K562 (cell line): ENCODE measurements around the gene FREM1. TPM values are rescaled to one million over a fixed set of nuclear protein-coding genes. Genes with fewer than 3 reads are reported as not detected.

ENCODE experiments used
- ATAC-seq: fragments of 200-7000 bp; cut with Tn5 transposase; 3 replicates; pipeline ENCODE4 v1.9.1; 2020; ENCODE audit warnings: moderate library complexity
- BruUV-seq: library from RNA; stranded (reverse); fragments of 400-500 nt; replicated peaks from 2 replicates; lab custom pipeline; 2021; lab: Mats Ljungman, UMichigan
- CTCF ChIA-PET: fragments of 300-600 bp; formaldehyde crosslinking; extraction: SDS; loops from one replicate; lab custom pipeline; 2021; ENCODE audit warnings: low intra/inter-chr PET ratio; lab: Yijun Ruan, JAX
- POLR2A ChIA-PET: fragments of 300-600, 350-650 bp; sonication (Branson Sonifier 250); formaldehyde crosslinking; extraction: SDS; loops from one replicate; lab custom pipeline; 2021; ENCODE audit warnings: antibody characterized with exemption, inconsistent platforms; lab: Yijun Ruan, JAX
- DNase-seq, 4 experiments: peaks; one replicate each; pipeline versions ENCODE4 v3.0.0 to v3.0.0-alpha.2; 2011 to 2018; ENCODE audit warnings: low spot score in 3 of 4, mixed read lengths in 3 of 4; ENCODE audit errors: extremely low read depth in 1 of 4
- FAIRE-seq: peaks from 2 replicates; lab custom pipeline; 2011; peaks lifted over from hg19 to GRCh38; lab: Jason Lieb, UNC
- H2AFZ ChIP-seq: 2 replicates; pipeline ENCODE4 v1.6.0; 2011; ENCODE audit warnings: low read depth, low read length, control low read depth, inconsistent platforms
- H3K27ac ChIP-seq: fragments of 200-600 bp; 3 replicates; pipeline ENCODE4 v1.8.0; 2011; ENCODE audit warnings: low read depth, mild to moderate bottlenecking, control low read depth, inconsistent platforms, low read length, moderate library complexity, mixed read lengths; ENCODE audit errors: extremely low read depth
- H3K27me3 ChIP-seq, 2 experiments: fragments of 300-600 bp in 1 of 2; 2 replicates in 1 of 2; 3 replicates in 1 of 2; pipeline versions ENCODE4 v1.6.0 to v1.8.0; 2011; ENCODE audit warnings: inconsistent platforms in 2 of 2, low read length in 2 of 2, mild to moderate bottlenecking in 1 of 2, mixed read lengths in 1 of 2, moderate library complexity in 1 of 2; ENCODE audit not compliant: control insufficient read depth in 2 of 2, insufficient read depth in 2 of 2
- H3K36me3 ChIP-seq: fragments of 300-600 bp; 3 replicates; pipeline ENCODE4 v1.8.0; 2011; ENCODE audit warnings: mild to moderate bottlenecking, low read length, inconsistent platforms; ENCODE audit not compliant: control insufficient read depth, insufficient read depth
- H3K4me1 ChIP-seq, 2 experiments: fragments of 200-600 bp in 1 of 2; replicated peaks in 1 of 2; 2 replicates in 1 of 2; 3 replicates in 1 of 2; pipeline versions ENCODE4 v1.5.1 to v1.8.0; 2011; ENCODE audit warnings: inconsistent platforms in 2 of 2, low read length in 2 of 2, mild to moderate bottlenecking in 1 of 2, mixed read lengths in 1 of 2, moderate library complexity in 1 of 2; ENCODE audit not compliant: control insufficient read depth in 2 of 2, insufficient read depth in 2 of 2
- H3K4me2 ChIP-seq: 2 replicates; pipeline ENCODE4 v1.6.1; 2011; ENCODE audit warnings: low read length, control low read depth, inconsistent platforms, mixed read lengths; ENCODE audit not compliant: insufficient read depth
- H3K4me3 ChIP-seq: fragments of 200-600 bp; sonication (generic), shearing (Covaris generic); 2 replicates; pipeline ENCODE4 v1.5.1; 2016; ENCODE audit warnings: control low read depth, inconsistent platforms
- H3K79me2 ChIP-seq: fragments of 200-600 bp; 3 replicates; pipeline ENCODE4 v1.8.0; 2011; ENCODE audit warnings: low read length, inconsistent platforms; ENCODE audit not compliant: control insufficient read depth, insufficient read depth
- H3K9ac ChIP-seq, 2 experiments: 2 replicates each; pipeline versions ENCODE4 v1.6.0 to v1.6.1; 2011; ENCODE audit warnings: low read depth in 2 of 2, low read length in 2 of 2, control low read depth in 1 of 2, inconsistent platforms in 1 of 2, mild to moderate bottlenecking in 1 of 2, mixed read lengths in 1 of 2; ENCODE audit not compliant: insufficient read depth in 1 of 2
- H3K9me1 ChIP-seq: one replicate; pipeline ENCODE4 v1.6.0; 2011; ENCODE audit warnings: inconsistent platforms, mild to moderate bottlenecking, low read length, moderate library complexity; ENCODE audit not compliant: control insufficient read depth, insufficient read depth
- H3K9me3 ChIP-seq: replicated peaks from 2 replicates; pipeline ENCODE4 v1.5.1; 2011; ENCODE audit warnings: low read depth, low read length, inconsistent platforms; ENCODE audit not compliant: control insufficient read depth, insufficient read depth
- H4K20me1 ChIP-seq: replicated peaks from 2 replicates; pipeline ENCODE4 v1.6.1; 2011; ENCODE audit warnings: low read length, inconsistent platforms, mixed read lengths; ENCODE audit not compliant: control insufficient read depth, insufficient read depth
- BDP1 ChIP-seq: IDR thresholded peaks from 3 replicates; pipeline ENCODE4 v1.6.1; 2011; ENCODE audit not compliant: insufficient read length, insufficient read depth
- HDAC2 ChIP-seq: fragments of 450-650 bp; IDR thresholded peaks from 2 replicates; pipeline ENCODE4 v1.6.1; 2016; ENCODE audit warnings: mild to moderate bottlenecking
- HMBOX1 ChIP-seq: sonication (generic); IDR thresholded peaks from 2 replicates; pipeline ENCODE4 v1.6.1; 2016
- ILK ChIP-seq: fragments of 450-650 bp; IDR thresholded peaks from 2 replicates; pipeline ENCODE4 v1.6.1; 2016; ENCODE audit warnings: missing genetic modification characterization, low read depth, mild to moderate bottlenecking, missing compliant biosample characterization, moderate library complexity, borderline replicate concordance
- NFIC ChIP-seq: fragments of 450-650 bp; IDR thresholded peaks from 2 replicates; pipeline ENCODE4 v1.6.1; 2017; ENCODE audit warnings: mild to moderate bottlenecking, inconsistent platforms
- PURB ChIP-seq: sonication (generic); formaldehyde crosslinking; IDR thresholded peaks from 2 replicates; pipeline ENCODE4 v1.9.0; 2021; ENCODE audit warnings: low read depth, mild to moderate bottlenecking, missing genetic modification reagents
- RAD51 ChIP-seq: fragments of 450-650 bp; IDR thresholded peaks from 2 replicates; pipeline ENCODE4 v1.7.1; 2016; ENCODE audit warnings: low read depth, mild to moderate bottlenecking, borderline replicate concordance
- SLC30A9 ChIP-seq: fragments of 250-450 bp; sonication (Bioruptor Pico); IDR thresholded peaks from 2 replicates; pipeline ENCODE4 v1.8.0; 2022; ENCODE audit warnings: mild to moderate bottlenecking, moderate library complexity
- TAF9B ChIP-seq: fragments of 450-650 bp; IDR thresholded peaks from 2 replicates; pipeline ENCODE4 v1.6.1; 2018; ENCODE audit warnings: mild to moderate bottlenecking; ENCODE audit not compliant: partially characterized antibody
- THRB ChIP-seq: fragments of 450-650 bp; formaldehyde crosslinking; conservative IDR thresholded peaks from 2 replicates; pipeline ENCODE4 v1.4.0; 2022; ENCODE audit warnings: mild to moderate bottlenecking, missing genetic modification characterization
- TSC22D4 ChIP-seq: fragments of 450-650 bp; IDR thresholded peaks from 2 replicates; pipeline ENCODE4 v1.6.1; 2016; ENCODE audit warnings: missing genetic modification characterization, missing biosample characterization, control low read depth
- USF2 ChIP-seq: sonication (generic); formaldehyde crosslinking; IDR thresholded peaks from 2 replicates; pipeline ENCODE4 v1.5.0; 2020; ENCODE audit warnings: missing genetic modification reagents
- ZBTB11 ChIP-seq, 3 experiments: fragments of 200-800 bp in 1 of 3; fragments of 250-450 bp in 1 of 3; fragments of 450-650 bp in 1 of 3; sonication (Bioruptor Pico) in 1 of 3; sonication (Bioruptor generic) in 1 of 3; formaldehyde crosslinking in 1 of 3; IDR thresholded peaks; 2 replicates each; pipeline versions ENCODE4 v1.6.1 to v1.8.0; 2016 to 2022; ENCODE audit warnings: mild to moderate bottlenecking in 2 of 3, missing genetic modification characterization in 2 of 3, missing compliant biosample characterization in 1 of 3, moderate library complexity in 1 of 3
- ZNF174 ChIP-seq: fragments of 250-450 bp; sonication (Bioruptor Pico); IDR thresholded peaks from 2 replicates; pipeline ENCODE4 v1.4.0; 2020; ENCODE audit warnings: mild to moderate bottlenecking
- ZNF586 ChIP-seq: fragments of 450-650 bp; formaldehyde crosslinking; conservative IDR thresholded peaks from 2 replicates; pipeline ENCODE4 v1.4.0; 2020; ENCODE audit warnings: mild to moderate bottlenecking, moderate library complexity
- ZNF707 ChIP-seq: fragments of 250-450 bp; sonication (Bioruptor Pico); conservative IDR thresholded peaks from 2 replicates; pipeline ENCODE4 v1.8.0; 2022; ENCODE audit warnings: inconsistent platforms, mild to moderate bottlenecking, moderate library complexity
- ZNF77 ChIP-seq: fragments of 250-450 bp; sonication (Bioruptor Pico); IDR thresholded peaks from 2 replicates; pipeline ENCODE4 v1.5.0; 2020
- ZNF778 ChIP-seq: fragments of 450-650 bp; formaldehyde crosslinking; IDR thresholded peaks from 2 replicates; pipeline ENCODE4 v1.4.0; 2020; ENCODE audit warnings: mild to moderate bottlenecking, moderate library complexity
- WGBS: fragments of 100-300 bp; shearing (Covaris generic); methylation state at CpG from one replicate; pipeline ENCODE4 v1.1.6; 2016; ENCODE audit warnings: low coverage, mixed read lengths; ENCODE audit not compliant: insufficient coverage; ENCODE audit errors: missing lambda C conversion rate; 5-methylcytosine and 5-hydroxymethylcytosine counted together
- in situ Hi-C: fragments of 300-500 bp; cut with MboI; formaldehyde crosslinking; loops from 4 replicates; pipeline ENCODE4 v1.15.0; 2018; ENCODE audit warnings: inconsistent platforms, mixed read lengths
- intact Hi-C: fragments of 100-400 bp; cut with micrococcal nuclease; formaldehyde crosslinking; loops from 2 replicates; pipeline ENCODE4 v1.14.2; 2022
- polyA plus RNA-seq, 8 experiments: library from polyadenylated mRNA; depleted of rRNA in 4 of 8; stranded (reverse) in 5 of 8; unstranded in 3 of 8; fragments of >200 nt; fragmentation: Nextera tagmentation in 2 of 8; fragmentation: Illumina TruSeq in 1 of 8; extraction: Ambion mirVana in 2 of 8; extraction: Trizol in 1 of 8; gene quantifications; 2 replicates each; pipeline versions ENCODE4 v1.2.1 to v1.2.3, GENCODE V29; 2011 to 2014; ENCODE audit warnings: inconsistent platforms in 1 of 8, missing spikeins in 1 of 8
- total RNA-seq, 7 experiments: library from RNA; depleted of rRNA in 6 of 7; stranded (reverse); fragments of >200 nt in 6 of 7; fragmentation: Illumina TruSeq in 2 of 7; extraction: Trizol in 2 of 7; gene quantifications; 2 replicates each; pipeline versions ENCODE4 v1.2.1 to v1.2.3, GENCODE V29; 2011 to 2021; ENCODE audit warnings: low replicate concordance in 1 of 7

FREM1 gene
- total and polyA plus RNA-seq, 9 of the 15 experiments (the other 6 are each of a cell fraction or from before 2014, with no cell fraction given): 0.03 to 0.24 (median 0.13) TPM; not detected in 2

GRCh38 chr9:14730461-14730898 is 179.7 kb downstream of the FREM1 start:
- no peak overlapping the region for H2AFZ ChIP-seq
- H3K36me3 ChIP-seq: no peaks in the 10 kb centered on the region
- no peak overlapping the region for H3K27ac ChIP-seq
- H3K27me3 ChIP-seq: no peaks in the 10 kb centered on the region
- H3K4me3 ChIP-seq: no peak overlapping the region
- POLR2A ChIA-PET: interaction anchor here (0.6 kb wide), 1 partner anchor 945 kb away, joined by 3 read pairs; no protein-coding TSS in a partner anchor
- 0% methylated on average over 2 of the region's 2 CpGs for WGBS
- FAIRE-seq (no peak), DNase-seq (no peak), ATAC-seq (no peak)
- H3K9me1 ChIP-seq: no peaks in the 10 kb centered on the region
- in situ Hi-C loops (no loop called here), intact Hi-C loops (no loop called here)
- no peaks in the 10 kb centered on the region for H3K79me2 ChIP-seq
- no TSS peak for BruUV-seq
- H3K9me3 ChIP-seq: no peaks in the 10 kb centered on the region
- no peaks in the 10 kb centered on the region for H3K4me1 ChIP-seq
- CTCF ChIA-PET: no interaction called here
- no peak overlapping the region for H3K9ac ChIP-seq
- no peak overlapping the region for H3K4me2 ChIP-seq
- no peaks in the 10 kb centered on the region for H4K20me1 ChIP-seq
- TF ChIP-seq ZNF707 (no peak), SLC30A9 (CRISPR knock-in tag) (no peak), PURB (no peak), BDP1 (no peak), ZNF174 (CRISPR knock-in tag) (no peak), TSC22D4 (tag) (no peak), THRB (CRISPR knock-in tag) (no peak), ZNF778 (no peak), USF2 (CRISPR knock-in tag) (no peak), HMBOX1 (no peak), ZNF77 (CRISPR knock-in tag) (no peak), HDAC2 (no peak), ZNF586 (CRISPR knock-in tag) (no peak), NFIC (no peak), ZBTB11 (CRISPR knock-in tag; IDR thresholded peaks at IDR 0.05) (no peak), RAD51 (no peak), TAF9B (no peak), ILK (tag) (no peak)
